Measurements from ENCODE around the gene GRK1.

GRK1 gene

GRCh38 chr13:113775451-113776145, 108.6 kb downstream of the GRK1 start:
- DNase-seq (ENCODE audit: low read depth in 2 of 2): no peak

- DNase-seq (ENCODE audit: low read depth in 2 of 2): no peak
Measured at GRCh38 chr13:113776231-113777125, 109.5 kb downstream of the GRK1 start.

- DNase-seq (ENCODE audit: low read depth in 2 of 2): no peak
Measured at GRCh38 chr13:113777311-113778260, 110.6 kb downstream of the GRK1 start.

GRCh38 chr13:113781571-113781970, 114.6 kb downstream of the GRK1 start:
- no peak for DNase-seq (ENCODE audit: low read depth in 2 of 2)

- DNase-seq (ENCODE audit: low read depth in 2 of 2): no peak
Measured at GRCh38 chr13:113782472-113782871, 115.5 kb downstream of the GRK1 start.

GRCh38 chr13:113783200-113783881, 116.3 kb downstream of the GRK1 start:
- no peak for DNase-seq (ENCODE audit: low read depth in 2 of 2)

GRCh38 chr13:113783966-113784644, 117.1 kb downstream of the GRK1 start:
- no peak for DNase-seq (ENCODE audit: low read depth in 2 of 2)

- no peak for DNase-seq (ENCODE audit: low read depth in 2 of 2)
Measured at GRCh38 chr13:113784645-113785024, 117.6 kb downstream of the GRK1 start.

GRCh38 chr13:113785051-113786010, 118.3 kb downstream of the GRK1 start:
- no peak for DNase-seq (ENCODE audit: low read depth in 2 of 2)

- DNase-seq (ENCODE audit: low read depth in 2 of 2): no peak
Measured at GRCh38 chr13:113786262-113786841, 119.3 kb downstream of the GRK1 start.

All from activated CD8-positive, alpha-beta memory T cell treated with anti-CD3 and anti-CD28 coated beads for 4 hours (primary cell).